ENCODE measurements around the gene CSRNP3.

The CSRNP3 gene

GRCh38 chr2:165469417-165469816 is at the start of gene CSRNP3:
CSRNP3 (plus strand) TSS chr2:165469698; CDS start chr2:165595066, 125,368 bp downstream.
- DNase-seq (ENCODE audit: low read depth in 2 of 2) = no peak

GRCh38 chr2:165420231-165420630 is 49.3 kb upstream of the CSRNP3 start:
- DNase-seq (ENCODE audit: low read depth in 2 of 2) = no peak

GRCh38 chr2:165423081-165423480 is 46.4 kb upstream of the CSRNP3 start:
- DNase-seq (ENCODE audit: low read depth in 2 of 2) = no peak

- no peak for DNase-seq (ENCODE audit: low read depth in 2 of 2)
These were observed 43.9 kb upstream of the CSRNP3 start for GRCh38 chr2:165425556-165425955.

- no peak for DNase-seq (ENCODE audit: low read depth in 2 of 2)
These were observed 41.8 kb upstream of the CSRNP3 start for GRCh38 chr2:165427686-165428085.

- no peak for DNase-seq (ENCODE audit: low read depth in 2 of 2)
These were observed 40.6 kb upstream of the CSRNP3 start for GRCh38 chr2:165428926-165429325.

GRCh38 chr2:165431014-165431413 is 38.5 kb upstream of the CSRNP3 start:
- DNase-seq (ENCODE audit: low read depth in 2 of 2) = no peak

- no peak for DNase-seq (ENCODE audit: low read depth in 2 of 2)
These were observed 37.1 kb upstream of the CSRNP3 start for GRCh38 chr2:165432234-165432966.

- DNase-seq (ENCODE audit: low read depth in 2 of 2) = no peak
These were observed 34.5 kb upstream of the CSRNP3 start for GRCh38 chr2:165434865-165435496.

- DNase-seq (ENCODE audit: low read depth in 2 of 2) = no peak
These were observed 33.9 kb upstream of the CSRNP3 start for GRCh38 chr2:165435611-165436010.

GRCh38 chr2:165436559-165436958 is 32.9 kb upstream of the CSRNP3 start:
- no peak for DNase-seq (ENCODE audit: low read depth in 2 of 2)

- DNase-seq (ENCODE audit: low read depth in 2 of 2) = no peak
These were observed 29.1 kb upstream of the CSRNP3 start for GRCh38 chr2:165440367-165440766.

GRCh38 chr2:165443511-165443910 is 26.0 kb upstream of the CSRNP3 start:
- DNase-seq (ENCODE audit: low read depth in 2 of 2) = no peak

- no peak for DNase-seq (ENCODE audit: low read depth in 2 of 2)
These were observed 21.1 kb upstream of the CSRNP3 start for GRCh38 chr2:165448406-165448805.

- no peak for DNase-seq (ENCODE audit: low read depth in 2 of 2)
These were observed 19.3 kb upstream of the CSRNP3 start for GRCh38 chr2:165450156-165450555.

- no peak for DNase-seq (ENCODE audit: low read depth in 2 of 2)
These were observed 17.2 kb upstream of the CSRNP3 start for GRCh38 chr2:165452327-165452726.

- no peak for DNase-seq (ENCODE audit: low read depth in 2 of 2)
These were observed 15.9 kb upstream of the CSRNP3 start for GRCh38 chr2:165453561-165454094.

GRCh38 chr2:165454905-165455304 is 14.6 kb upstream of the CSRNP3 start:
- DNase-seq (ENCODE audit: low read depth in 2 of 2) = no peak

- DNase-seq (ENCODE audit: low read depth in 2 of 2) = no peak
These were observed 13.5 kb upstream of the CSRNP3 start for GRCh38 chr2:165456027-165456426.

- no peak for DNase-seq (ENCODE audit: low read depth in 2 of 2)
These were observed 7.1 kb upstream of the CSRNP3 start for GRCh38 chr2:165462443-165462842.

- DNase-seq (ENCODE audit: low read depth in 2 of 2) = no peak
These were observed 3.1 kb upstream of the CSRNP3 start for GRCh38 chr2:165466386-165466785.

- no peak for DNase-seq (ENCODE audit: low read depth in 2 of 2)
These were observed 1.6 kb upstream of the CSRNP3 start for GRCh38 chr2:165467921-165468320.

GRCh38 chr2:165470361-165470760 is 863 bp downstream of the CSRNP3 start:
- DNase-seq (ENCODE audit: low read depth in 2 of 2) = no peak

Data from stimulated activated CD4-positive, alpha-beta T cell treated with anti-CD3 and anti-CD28 coated beads, Interleukin-1b, Interleukin-23, amount 100 ng/mL, for 1 hour (primary cell).